Measurements from ENCODE around the gene CCDC57. TPM values are rescaled to one million over a fixed set of nuclear protein-coding genes. Genes with fewer than 3 reads are reported as not detected.

Gene CCDC57
- total and polyA plus RNA-seq, 9 of the 15 experiments (the other 6 are each of a cell fraction or from before 2014, with no cell fraction given), result 0.83 to 36.2 (median 13.6) TPM

GRCh38 chr17:82200743-82201497 is 11.7 kb downstream of the CCDC57 start (continued):
- TF ChIP-seq, protein P1, sequence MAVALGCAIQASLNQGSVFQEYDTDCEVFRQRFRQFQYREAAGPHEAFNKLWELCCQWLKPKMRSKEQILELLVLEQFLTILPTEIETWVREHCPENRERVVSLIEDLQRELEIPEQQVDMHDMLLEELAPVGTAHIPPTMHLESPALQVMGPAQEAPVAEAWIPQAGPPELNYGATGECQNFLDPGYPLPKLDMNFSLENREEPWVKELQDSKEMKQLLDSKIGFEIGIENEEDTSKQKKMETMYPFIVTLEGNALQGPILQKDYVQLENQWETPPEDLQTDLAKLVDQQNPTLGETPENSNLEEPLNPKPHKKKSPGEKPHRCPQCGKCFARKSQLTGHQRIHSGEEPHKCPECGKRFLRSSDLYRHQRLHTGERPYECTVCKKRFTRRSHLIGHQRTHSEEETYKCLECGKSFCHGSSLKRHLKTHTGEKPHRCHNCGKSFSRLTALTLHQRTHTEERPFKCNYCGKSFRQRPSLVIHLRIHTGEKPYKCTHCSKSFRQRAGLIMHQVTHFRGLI (CRISPR knock-in tag; IDR thresholded peaks at IDR 0.05), result no peak
- TF ChIP-seq ZFP1 (CRISPR knock-in tag; IDR thresholded peaks at IDR 0.05), result no peak
- no peak for TF ChIP-seq MEF2A (IDR thresholded peaks at IDR 0.05; ENCODE audit: control insufficient read depth, low read depth, low read length)
- no peak for TF ChIP-seq NFYB (IDR thresholded peaks at IDR 0.05; ENCODE audit: extremely low read depth, insufficient read length)
- TF ChIP-seq MCM7 (IDR thresholded peaks at IDR 0.05), result no peak
- TF ChIP-seq TEAD1 (CRISPR knock-in tag; IDR thresholded peaks at IDR 0.05), result no peak
- TF ChIP-seq FOXA3 (CRISPR knock-in tag; conservative IDR thresholded peaks at IDR 0.05 in 1 of 2, IDR thresholded peaks at IDR 0.05 in 1 of 2), result peak; percentile 41 to 57; a peak in 3 of 4 replicates
- TF ChIP-seq, protein P2, sequence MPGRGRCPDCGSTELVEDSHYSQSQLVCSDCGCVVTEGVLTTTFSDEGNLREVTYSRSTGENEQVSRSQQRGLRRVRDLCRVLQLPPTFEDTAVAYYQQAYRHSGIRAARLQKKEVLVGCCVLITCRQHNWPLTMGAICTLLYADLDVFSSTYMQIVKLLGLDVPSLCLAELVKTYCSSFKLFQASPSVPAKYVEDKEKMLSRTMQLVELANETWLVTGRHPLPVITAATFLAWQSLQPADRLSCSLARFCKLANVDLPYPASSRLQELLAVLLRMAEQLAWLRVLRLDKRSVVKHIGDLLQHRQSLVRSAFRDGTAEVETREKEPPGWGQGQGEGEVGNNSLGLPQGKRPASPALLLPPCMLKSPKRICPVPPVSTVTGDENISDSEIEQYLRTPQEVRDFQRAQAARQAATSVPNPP (IDR thresholded peaks at IDR 0.05; ENCODE audit: borderline replicate concordance, insufficient read depth, insufficient read length), result no peak
- TF ChIP-seq SMARCC2 (IDR thresholded peaks at IDR 0.05; ENCODE audit: low read depth), result no peak
- no peak for TF ChIP-seq CSDE1 (IDR thresholded peaks at IDR 0.05)
- TF ChIP-seq CEBPB (tag; IDR thresholded peaks at IDR 0.05), result no peak
- no peak for TF ChIP-seq KLF16 (IDR thresholded peaks at IDR 0.05)
- no peak for TF ChIP-seq ZNF318 (IDR thresholded peaks at IDR 0.05; ENCODE audit: borderline replicate concordance in 1 of 2, low read depth in 1 of 2)
